Nephron (organoid): ENCODE results near the gene SMOC1.

Source experiments
- H3K27ac Mint-ChIP-seq, 3 experiments: 2 replicates each; pipeline ENCODE4 v1.8.0; 2020; ENCODE audit warnings: mixed read lengths in 3 of 3, mild to moderate bottlenecking in 2 of 3, moderate library complexity in 1 of 3
- H3K27me3 Mint-ChIP-seq: 2 replicates; pipeline ENCODE4 v1.8.0; 2021; ENCODE audit warnings: low read depth, mild to moderate bottlenecking, moderate library complexity, mixed read lengths
- H3K36me3 Mint-ChIP-seq: 2 replicates; pipeline ENCODE4 v1.8.0; 2020; ENCODE audit warnings: low read depth, mixed read lengths
- H3K4me1 Mint-ChIP-seq: 2 replicates; pipeline ENCODE4 v1.8.0; 2020; ENCODE audit warnings: mixed read lengths
- H3K4me3 Mint-ChIP-seq, 3 experiments: 2 replicates each; pipeline ENCODE4 v1.8.0; 2020; ENCODE audit warnings: mild to moderate bottlenecking in 3 of 3, mixed read lengths in 3 of 3, moderate library complexity in 2 of 3
- H3K9me3 Mint-ChIP-seq: 2 replicates; pipeline ENCODE4 v1.8.0; 2020; ENCODE audit warnings: mixed read lengths
- CTCF ChIP-seq, 3 experiments: fragments of 200-600 bp; sonication (generic); IDR thresholded peaks; one replicate each; pipeline ENCODE4 v1.5.0; 2021; ENCODE audit warnings: antibody characterized with exemption in 3 of 3; ENCODE audit not compliant: unreplicated experiment in 3 of 3

Gene SMOC1

GRCh38 chr14:70013271-70013873 is 134.2 kb downstream of the SMOC1 start:
- Mint-ChIP-seq H3K9me3 (no peaks in the 10 kb centered on the region), H3K4me1 (peaks cover 42% of the 10 kb centered on the region), H3K36me3 (peaks cover 7% of the 10 kb centered on the region), H3K27ac (peak overlapping the region in 1 of 3 experiments; percentile 2), H3K4me3 (no peak overlapping the region), H3K27me3 (peaks cover 19% of the 10 kb centered on the region)
- peak; percentile 25 to 53 (median 31) for TF ChIP-seq CTCF (IDR thresholded peaks at IDR 0.05; ENCODE audit: unreplicated experiment in 3 of 3)

DNA sequence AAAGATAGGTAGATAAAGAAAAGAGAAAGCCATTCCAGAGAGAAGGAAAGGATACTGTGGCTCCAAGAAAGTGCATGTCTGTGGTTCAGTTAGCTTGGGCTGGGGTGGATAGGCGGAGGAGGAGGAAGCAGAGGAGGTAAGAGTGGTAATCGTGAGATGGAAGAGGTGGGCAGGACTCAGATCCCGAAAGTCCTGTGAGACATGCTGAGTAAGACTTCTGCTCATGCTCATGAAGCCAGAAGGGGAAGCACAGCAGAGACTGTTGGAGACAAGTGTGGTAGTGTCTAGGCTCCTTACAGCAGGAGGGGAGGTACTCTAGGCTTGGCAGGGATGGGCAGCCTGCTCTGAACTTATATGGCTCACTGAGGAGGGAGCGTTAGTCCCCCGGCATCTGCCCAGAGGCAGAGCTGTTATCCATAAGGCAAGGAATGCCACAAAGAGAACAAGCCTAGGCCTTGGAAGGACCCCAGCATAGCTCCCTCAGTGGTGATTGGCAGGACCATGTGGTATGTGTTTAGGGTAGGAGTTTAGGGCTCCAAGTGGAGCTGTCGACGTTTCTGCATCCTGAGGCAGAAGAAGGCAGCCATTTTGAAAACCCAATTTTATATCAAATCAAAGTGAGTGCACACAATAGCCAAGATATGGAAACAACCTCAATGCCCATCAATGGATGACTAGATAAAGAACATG is 135.3 kb downstream of the SMOC1 start:
- TF ChIP-seq CTCF (IDR thresholded peaks at IDR 0.05; ENCODE audit: unreplicated experiment in 3 of 3) = no peak
- H3K4me1 Mint-ChIP-seq = peaks cover 43% of the 10 kb centered on the region
- H3K27ac Mint-ChIP-seq = peak overlapping the region in 1 of 3 experiments; percentile 17
- no peak overlapping the region for H3K4me3 Mint-ChIP-seq
- peaks cover 7% of the 10 kb centered on the region for H3K36me3 Mint-ChIP-seq
- no peaks in the 10 kb centered on the region for H3K9me3 Mint-ChIP-seq
- H3K27me3 Mint-ChIP-seq = peaks cover 19% of the 10 kb centered on the region

- Mint-ChIP-seq H3K36me3 (no peaks in the 10 kb centered on the region), H3K27me3 (peaks cover 13% of the 10 kb centered on the region), H3K4me3 (peak overlapping the region in 1 of 3 experiments; percentile 24), H3K4me1 (peaks cover 47% of the 10 kb centered on the region), H3K9me3 (no peaks in the 10 kb centered on the region), H3K27ac (peak overlapping the region; percentile 3 to 77 (median 31))
- TF ChIP-seq CTCF (IDR thresholded peaks at IDR 0.05; ENCODE audit: unreplicated experiment in 3 of 3) = no peak
These were observed 139.0 kb downstream of the SMOC1 start for GRCh38 chr14:70018230-70018629.

DNA sequence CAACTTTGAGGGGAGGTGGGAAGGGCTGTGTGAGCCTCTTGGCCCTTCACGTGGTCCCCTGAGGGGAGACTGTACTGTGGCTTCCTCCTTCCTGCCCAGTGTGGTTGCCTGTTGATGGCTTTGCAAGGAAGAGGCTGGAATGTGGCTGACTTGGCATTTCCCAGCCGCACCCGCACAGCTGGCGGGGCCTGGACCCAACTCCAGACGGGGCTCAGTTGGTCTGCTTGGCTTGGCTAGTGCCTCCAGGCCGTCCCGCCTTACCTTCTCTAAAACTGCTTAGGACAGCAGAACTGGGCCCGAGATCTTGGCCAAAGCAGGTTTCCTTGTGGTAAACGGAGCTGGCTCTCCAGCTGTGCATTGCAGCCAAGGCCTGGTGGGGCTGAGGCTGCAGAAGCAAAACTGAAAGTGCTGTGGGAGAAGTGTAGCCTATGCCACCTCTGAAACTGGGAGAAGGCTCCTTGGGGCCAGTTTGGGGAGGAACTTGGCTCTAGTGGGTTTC is 139.5 kb downstream of the SMOC1 start:
- Mint-ChIP-seq H3K27ac (peak overlapping the region in 2 of 3 experiments; percentile 31 to 77), H3K9me3 (no peaks in the 10 kb centered on the region), H3K36me3 (peaks cover 4% of the 10 kb centered on the region), H3K27me3 (peaks cover 13% of the 10 kb centered on the region), H3K4me1 (peaks cover 47% of the 10 kb centered on the region), H3K4me3 (no peak overlapping the region)
- TF ChIP-seq CTCF (IDR thresholded peaks at IDR 0.05; ENCODE audit: unreplicated experiment in 3 of 3) = no peak

DNA sequence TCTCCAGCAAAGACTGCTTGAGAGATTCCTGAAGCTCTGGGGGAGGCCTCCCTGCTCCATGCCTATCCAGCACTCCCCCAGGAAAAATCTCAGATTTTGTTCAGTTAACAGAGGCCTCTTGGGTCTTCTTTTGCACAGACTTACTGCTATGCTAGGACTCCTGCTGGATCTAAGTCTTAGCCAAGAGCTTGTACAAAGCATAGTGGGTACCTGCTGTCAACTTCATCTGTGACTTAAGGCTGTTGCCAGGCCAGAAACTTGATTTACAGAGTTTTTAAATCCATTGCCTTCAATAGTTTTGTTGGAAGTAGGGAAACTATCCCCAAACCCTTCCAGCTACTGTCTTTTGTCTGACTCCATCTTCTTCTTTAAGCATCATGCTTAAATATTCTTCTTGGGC is 140.5 kb downstream of the SMOC1 start:
- no peak for TF ChIP-seq CTCF (IDR thresholded peaks at IDR 0.05; ENCODE audit: unreplicated experiment in 3 of 3)
- Mint-ChIP-seq H3K27ac (no peak overlapping the region), H3K36me3 (peaks cover 4% of the 10 kb centered on the region), H3K27me3 (peaks cover 13% of the 10 kb centered on the region), H3K4me3 (no peak overlapping the region), H3K9me3 (no peaks in the 10 kb centered on the region), H3K4me1 (peaks cover 40% of the 10 kb centered on the region)
